GM19397 (cell line): Measurements from ENCODE around the gene CHMP3.
"Not testable (repeated sequence)": the region's sequence is repeated elsewhere in the genome, so short reads cannot be mapped to it uniquely, and the experiment has no call there.

ENCODE experiments used
- ATAC-seq: cut with Tn5 transposase; IDR thresholded peaks from one replicate; pipeline ENCODE4 v1.9.1; 2021; ENCODE audit warnings: mild to moderate bottlenecking, moderate library complexity; ENCODE audit not compliant: unreplicated experiment

CHMP3 gene

DNA sequence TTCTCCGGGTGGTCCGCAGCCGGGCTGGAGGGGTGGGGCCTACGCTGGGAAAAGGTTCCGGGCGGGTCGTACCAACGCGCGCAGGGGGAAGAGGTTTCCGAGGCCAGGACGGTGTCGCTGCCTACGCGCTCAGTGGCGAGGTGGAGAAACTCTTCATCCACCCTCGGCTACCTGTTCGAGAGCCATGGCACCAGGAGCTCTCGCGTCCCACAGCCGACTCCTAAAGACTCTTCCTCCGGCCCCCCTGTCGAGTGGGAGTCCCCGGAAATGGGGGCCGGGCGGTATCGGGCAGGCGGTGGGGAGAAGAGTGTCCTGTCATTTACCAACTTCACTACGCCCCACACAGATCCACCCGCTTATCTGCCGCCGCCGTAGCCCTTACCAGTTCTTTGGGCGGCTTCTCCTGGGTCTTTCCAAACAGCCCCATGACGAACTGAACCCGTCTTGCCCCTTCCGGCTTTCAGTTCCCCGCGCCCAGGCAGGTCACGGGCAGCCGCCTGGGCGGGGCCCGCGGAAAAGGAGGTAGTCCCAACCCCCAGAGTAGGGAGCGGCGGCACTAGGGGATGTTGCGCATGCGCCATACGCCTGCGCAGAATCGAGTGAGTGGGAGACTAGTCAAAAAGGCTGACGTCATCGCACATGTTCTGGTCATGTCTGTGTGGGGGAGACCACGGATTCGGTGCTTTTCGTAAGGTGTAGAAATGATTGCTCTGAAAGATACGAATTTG lies at the start of gene CHMP3:
CHMP3 (minus strand) TSS at position 522 of the 728 bp plus-strand sequence; CDS start at position 427, 95 bp downstream.
- ATAC-seq = peak; percentile 90

DNA sequence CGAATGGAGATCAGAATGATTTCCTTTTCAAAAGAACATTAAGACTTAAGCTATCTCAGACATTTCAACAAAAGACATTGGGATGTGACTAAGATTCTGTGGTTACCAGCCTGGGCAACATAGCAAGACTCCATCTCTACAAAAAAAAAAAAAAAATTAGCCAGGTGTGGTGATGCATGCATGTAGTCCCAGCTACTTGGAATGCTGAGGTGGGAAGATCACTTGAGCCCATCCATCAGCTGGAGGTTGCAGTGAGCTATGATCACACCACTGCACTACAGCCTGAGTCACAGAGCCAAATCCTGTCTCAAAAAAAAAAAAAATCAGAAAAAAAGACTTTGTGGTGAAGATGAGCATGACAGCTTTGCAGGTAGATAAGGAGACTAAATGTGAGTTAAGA lies 47.6 kb upstream of the CHMP3 start:
- no peak for ATAC-seq

DNA sequence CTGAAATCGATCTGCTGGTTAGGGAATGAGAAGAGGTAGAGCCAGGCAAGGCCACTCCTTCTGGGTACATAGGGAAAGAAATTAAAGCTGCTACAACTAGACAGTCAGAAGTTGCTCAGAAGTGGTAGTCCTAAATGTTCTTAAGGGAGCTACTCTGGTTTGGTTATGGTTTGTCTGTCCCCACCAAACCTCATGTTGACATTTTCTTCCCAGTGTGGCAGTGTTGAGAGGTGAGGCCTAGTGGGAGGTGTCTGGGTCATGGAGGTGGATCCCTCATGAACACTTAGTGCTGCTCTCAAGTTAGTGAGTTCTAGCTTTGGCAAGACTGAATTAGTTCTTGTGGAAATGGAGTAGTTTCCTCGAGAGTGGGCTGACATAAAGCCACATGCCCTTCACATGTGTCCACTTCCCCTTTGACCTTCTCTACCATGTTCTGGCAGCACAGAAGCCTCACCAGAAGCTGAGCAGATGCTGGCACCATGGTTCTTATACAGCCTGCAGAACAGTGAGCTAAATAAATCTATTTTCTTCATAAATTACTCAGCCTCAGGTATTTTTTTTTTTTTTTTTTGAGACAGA lies 45.7 kb upstream of the CHMP3 start:
- ATAC-seq = no peak

DNA sequence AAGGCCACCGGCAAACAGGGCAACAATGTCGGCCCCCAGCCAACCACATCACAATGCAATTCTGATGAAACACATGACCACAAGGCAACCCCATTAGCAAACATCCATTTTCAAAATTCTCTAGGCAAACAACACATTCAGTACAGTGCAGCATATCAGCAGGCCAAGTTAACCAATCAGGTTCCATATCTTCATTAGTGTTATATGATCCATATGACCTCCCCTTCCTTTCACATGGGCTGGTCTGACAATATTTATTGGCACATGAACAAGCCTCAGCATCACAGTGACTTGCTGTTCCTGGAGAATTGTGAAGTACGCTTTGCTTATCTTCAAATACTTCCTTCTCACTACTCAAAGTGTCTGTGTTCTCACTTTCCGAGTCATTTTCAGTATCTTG lies 40.7 kb upstream of the CHMP3 start:
- ATAC-seq = no peak

DNA sequence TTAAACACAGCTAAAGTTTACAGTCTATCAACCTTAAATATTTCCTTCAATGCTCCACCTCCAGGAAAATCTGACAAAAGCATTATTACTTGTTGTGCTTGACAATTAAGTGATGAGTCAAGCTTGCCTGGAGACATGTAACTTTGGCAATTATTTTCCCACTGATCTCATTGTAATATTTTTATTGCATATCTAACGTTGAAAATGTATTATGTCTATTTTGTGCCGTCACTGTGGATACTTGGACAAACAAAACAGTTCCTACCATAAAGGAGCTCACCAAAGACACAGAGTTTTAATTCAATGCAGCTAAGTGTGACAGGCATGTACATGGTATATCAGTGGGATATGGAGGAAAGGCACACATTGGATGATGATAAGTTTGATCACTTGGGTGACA lies 35.7 kb upstream of the CHMP3 start:
- no peak for ATAC-seq

DNA sequence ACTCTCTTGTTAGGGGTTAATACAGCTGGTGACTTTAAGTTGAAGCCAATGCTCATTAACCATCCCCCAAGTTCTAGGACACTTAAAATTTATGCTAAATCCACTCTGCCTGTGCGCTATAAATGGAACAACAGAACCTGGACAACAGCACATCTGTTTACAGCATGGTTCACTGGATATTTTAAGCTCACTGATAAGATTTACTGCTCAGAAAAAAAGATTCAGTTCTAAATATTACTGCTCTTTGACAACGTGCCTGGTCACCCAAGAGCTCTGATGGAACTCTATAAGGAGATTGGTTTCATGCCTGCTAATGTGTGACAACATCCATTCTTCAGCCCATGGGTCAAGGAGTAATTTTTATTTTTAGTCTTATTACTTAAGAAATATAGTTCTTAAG lies 32.9 kb upstream of the CHMP3 start:
- ATAC-seq = no peak

DNA sequence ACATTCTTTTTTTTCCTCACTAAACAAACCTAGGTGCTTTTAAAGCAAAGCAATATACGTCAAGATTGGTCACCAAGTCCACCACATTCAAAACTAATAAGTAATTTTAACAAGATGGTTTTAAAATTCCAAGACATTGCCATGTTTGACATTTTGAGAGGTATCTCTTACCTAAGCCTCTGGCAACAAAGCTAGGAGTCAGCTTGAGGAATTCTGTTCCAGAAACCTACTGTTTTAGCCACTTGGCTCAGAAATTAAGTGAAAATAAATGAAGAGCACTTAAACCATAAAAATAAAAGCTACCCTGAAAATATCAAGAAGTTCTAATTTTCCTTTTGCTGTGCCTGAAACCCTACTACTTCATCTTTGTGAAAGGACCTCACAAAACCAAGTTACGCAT lies 30.0 kb upstream of the CHMP3 start:
- ATAC-seq = no peak

DNA sequence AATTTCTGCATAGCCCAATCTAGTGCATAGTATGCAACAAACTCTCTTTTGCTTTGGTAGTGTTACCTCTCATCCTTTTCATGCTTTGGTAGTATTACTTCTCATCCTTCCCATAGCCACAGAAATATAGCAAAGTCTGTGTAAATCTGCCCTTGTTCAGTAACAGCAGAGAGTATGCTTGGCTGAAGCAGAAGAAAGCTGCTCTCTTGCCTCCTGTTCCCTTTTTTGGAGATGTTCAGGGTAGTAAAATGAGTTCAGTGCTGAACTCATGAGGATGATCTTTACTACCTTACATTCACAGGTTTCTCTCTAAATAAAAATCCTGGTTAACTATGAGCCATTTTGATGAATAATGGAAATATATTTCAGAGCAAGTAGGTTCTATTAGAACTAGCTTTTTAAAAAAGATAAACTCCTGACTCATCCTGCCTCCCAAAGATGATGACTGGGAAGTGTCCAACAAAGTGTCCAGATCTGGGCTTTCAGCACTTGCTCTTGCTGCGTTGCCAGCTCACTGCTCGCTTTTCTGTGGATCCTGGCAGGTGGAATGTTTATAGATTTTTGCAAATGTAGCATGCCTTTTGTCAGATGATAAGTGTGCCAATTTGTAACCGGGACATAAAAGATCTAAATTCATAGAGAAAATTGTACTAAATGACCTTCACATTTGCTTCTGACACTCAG lies 29.4 kb upstream of the CHMP3 start:
- no peak for ATAC-seq

DNA sequence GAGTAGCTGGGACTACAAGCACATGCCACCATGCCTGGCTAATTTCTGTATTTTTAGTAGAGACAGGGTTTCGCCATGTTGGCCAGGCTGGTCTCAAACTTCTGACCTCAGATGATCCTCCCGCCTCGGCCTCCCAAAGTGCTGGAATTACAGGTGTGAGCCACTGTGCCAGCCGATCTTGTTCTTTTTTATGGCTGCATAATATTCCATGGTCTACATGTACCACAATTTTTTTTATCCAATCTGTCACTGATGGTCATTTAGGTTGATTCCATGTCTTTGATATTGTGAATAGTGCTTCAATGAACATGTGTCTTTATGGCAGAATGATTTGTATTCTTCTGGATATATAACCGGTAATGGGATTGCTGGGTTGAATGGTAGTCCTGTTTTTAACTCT lies 26.5 kb upstream of the CHMP3 start:
- not testable (repeated sequence) for ATAC-seq

DNA sequence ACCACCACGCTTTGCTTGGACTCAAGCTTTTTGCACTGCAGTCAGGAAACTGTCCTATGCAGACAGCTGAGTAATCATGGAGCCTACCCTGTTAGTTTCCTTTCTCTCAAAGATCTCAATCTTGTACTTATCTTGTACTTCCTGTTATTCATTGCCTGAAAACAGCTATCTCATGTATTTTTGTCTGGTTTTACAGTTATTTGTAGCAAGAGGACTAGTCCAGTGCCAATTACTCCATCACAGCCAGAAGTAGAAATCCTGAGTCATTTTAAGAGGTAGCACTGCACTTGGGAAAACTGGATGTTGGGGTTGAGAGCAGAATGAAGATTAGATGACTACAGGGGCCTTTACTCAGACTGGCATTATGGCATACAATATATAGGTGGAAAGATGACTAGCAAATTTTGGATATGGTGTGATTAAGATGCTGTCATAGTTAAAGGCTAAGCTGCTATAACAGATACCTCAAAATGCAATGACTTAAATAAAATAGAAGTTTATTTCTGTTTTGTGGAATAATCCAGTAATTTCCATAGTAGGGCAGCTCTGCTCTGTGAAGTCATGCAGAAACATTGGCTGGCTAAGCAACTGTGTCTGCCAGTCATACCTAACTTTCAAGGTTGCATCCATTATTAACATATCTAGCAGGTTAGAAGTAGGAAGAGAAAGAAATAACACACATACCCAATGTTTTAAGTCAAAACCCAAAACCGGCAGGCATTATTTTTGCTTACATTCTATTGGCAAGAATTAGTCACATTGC lies 21.1 kb upstream of the CHMP3 start:
- no peak for ATAC-seq

DNA sequence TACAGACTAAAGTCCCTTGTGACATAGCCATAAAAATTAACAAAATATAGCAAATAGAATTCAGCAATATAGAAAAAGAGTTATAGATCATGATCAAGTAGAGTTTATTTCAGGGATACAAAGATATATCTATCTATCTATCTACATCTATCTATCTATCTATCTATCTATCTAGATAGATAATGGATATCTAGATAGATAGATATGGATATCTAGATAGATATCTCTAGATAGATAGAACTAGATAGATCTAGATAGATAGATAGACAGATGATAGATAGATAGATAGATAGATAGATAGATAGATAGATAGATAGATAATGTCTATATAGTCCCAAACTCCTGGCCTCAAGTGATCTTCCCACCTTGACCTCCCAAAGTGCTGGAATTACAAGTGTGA lies 17.3 kb upstream of the CHMP3 start:
- ATAC-seq = no peak

DNA sequence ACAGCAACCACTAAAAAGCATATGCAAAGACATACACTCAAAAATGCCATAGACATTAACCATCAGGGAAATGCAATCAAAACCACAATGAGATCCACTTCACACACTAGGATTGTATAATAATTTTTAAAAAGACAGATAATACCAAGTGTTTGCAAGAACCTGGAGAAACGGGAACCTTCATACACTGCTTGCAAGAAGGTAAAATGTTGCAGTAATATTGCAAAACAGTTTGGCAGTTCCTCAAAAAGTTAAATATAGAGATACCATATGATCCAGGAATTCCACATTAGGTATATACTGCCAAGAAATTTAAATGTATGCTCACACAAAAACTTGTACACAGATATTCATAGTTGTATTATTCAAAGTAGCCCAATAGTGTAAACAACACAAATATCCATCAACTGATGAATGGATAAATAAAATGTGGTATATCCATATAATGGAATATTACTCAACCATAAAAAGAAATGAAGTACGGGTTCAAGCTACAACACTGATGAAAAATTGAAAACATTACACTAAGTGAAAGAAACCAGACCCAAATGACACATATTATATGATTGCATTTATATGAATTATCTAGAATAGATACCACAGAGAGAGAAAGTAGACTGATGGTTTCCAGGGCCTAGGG lies 14.7 kb upstream of the CHMP3 start:
- no peak for ATAC-seq

DNA sequence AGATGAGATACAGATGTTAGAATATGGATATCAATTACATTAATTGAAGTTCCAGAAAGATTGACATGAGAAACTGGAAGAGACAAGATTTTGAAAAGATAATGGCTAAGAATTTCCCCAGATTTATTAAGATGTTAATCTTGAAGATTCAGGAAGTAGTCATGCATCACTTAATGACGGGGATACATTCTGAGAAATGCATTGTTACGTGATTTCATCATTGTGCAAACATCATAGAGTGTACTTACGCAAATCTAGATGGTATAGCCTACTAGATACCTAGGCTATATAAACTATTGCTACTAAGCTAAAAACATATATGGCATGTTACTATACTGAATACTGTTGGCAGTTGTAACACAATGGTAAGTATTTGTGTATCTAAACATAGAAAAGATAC lies 6.8 kb upstream of the CHMP3 start:
- no peak for ATAC-seq

DNA sequence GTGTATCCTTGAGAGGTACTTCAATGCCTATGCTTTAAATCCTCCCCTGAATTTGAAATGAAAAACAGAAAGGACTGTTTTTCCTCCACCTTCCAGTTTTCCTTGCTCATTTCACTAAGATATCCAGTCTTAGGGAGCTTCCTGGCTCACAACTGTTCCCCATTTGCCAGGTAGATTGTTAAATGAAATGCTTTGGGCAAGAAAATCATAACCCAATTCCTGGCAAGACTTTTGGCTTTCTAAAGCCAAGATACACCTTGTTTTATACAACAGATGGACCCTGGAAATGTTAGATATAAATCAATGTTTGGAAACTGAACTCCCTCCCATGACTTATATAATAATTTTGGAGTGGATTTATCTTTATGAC lies 3.6 kb upstream of the CHMP3 start:
- ATAC-seq = no peak

DNA sequence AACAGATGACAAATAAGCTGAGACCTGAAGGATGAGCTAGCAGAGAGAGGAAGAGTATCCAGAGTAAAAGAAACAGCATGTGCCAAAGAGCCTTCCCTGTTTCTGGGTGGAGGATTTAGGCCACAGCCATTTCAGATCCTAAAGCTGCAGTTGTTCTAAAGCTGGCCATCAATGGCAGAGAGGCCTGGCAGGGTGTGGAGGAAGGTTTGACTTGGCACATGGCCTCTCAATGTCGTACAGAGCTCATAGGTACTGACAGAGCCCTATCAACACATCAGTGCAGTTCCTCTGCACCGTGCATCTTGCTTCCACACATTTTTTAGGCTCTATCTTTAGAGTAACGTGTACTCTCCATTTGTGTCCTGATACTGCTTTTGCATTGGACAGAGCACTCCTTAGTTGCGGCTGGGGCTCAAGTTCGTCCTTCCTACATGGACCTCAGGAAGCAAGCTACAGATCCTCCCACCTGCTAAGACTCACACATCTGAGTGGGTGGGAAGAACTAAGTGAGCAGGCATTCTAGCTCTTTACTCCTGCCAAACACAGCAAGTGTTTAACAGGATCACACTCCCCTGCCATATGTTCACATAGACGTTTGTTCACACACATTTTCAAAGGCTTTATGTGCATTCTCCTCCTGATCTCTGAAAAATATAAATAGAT lies 3.0 kb upstream of the CHMP3 start:
- ATAC-seq = no peak

DNA sequence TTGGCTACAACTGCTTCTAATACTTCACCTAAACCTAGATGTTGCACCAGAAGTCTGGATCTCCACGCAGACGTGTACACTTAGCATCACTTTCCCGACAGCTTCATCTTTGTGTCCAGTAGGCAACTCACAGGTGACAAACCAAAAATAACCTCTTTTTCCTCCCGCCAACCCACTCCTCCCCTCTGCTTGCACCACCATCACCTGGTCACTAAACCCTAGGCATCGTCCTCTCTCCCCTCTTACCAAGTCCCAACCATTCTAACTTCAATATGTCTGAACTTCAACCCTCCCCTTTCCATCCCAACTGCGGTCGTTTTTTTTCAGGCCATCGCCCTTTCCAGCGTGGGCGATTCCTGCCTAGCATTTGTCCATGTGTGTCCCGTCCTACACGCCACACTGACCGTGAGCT lies 413 bp upstream of the CHMP3 start:
- no peak for ATAC-seq

DNA sequence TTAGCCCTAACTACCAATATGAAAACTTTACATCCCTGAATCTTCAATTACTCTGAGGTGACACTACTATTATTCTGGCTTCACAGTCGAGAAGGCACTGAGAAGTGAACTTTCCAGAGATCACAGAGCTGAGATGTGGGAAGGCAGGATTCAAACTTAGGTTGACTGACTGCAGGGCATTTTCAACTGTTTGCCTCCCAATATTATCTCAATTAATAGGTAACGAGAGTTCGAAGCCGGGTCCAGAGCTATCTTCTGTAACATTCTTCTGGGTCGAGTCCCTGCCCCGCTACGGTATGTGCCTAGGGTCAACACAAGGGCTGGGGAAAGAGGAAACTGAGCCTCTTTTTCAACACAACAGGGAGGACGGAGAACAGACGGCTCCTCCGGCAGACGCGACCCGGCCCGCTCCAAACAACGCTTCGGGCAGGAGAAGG lies 740 bp downstream of the CHMP3 start:
- ATAC-seq = no peak

DNA sequence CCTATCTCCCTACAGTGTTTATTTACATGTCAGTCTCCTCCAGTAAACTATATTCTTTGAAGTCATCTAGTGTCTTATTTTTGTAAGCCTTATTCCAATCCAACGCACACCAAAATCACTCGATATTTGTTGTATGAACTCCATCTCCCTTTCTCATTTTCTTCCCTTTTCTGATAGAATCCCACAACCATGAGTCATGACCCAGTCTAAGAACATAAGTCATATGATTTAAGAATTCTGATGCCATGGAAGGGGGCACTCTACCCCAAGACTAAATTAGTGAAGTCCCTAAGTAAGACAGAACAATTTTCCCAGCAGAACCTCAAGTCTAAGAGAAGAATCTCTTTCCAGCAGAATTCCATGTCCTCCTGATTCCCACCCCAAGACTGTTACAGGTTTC lies 5.4 kb downstream of the CHMP3 start:
- no peak for ATAC-seq

DNA sequence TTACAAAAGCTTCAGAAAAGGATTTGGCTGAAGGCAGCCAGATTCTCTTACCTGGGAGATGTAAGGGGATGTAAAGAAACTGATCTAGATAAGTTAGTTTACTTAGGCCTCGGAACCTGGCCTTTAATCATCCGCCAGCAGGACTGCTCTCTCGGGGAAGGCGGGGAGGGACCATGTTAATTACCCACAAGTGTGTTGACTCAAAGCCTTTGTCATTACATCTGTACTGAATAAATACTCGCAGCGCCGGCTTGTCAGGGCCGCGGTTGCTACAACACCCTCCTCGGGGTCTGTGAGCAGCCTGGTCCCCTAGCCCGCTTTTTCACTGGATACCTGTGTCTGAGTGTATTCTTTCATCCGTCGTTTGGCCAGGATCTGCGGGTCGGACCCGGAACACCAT lies 6.7 kb downstream of the CHMP3 start:
- ATAC-seq = no peak

DNA sequence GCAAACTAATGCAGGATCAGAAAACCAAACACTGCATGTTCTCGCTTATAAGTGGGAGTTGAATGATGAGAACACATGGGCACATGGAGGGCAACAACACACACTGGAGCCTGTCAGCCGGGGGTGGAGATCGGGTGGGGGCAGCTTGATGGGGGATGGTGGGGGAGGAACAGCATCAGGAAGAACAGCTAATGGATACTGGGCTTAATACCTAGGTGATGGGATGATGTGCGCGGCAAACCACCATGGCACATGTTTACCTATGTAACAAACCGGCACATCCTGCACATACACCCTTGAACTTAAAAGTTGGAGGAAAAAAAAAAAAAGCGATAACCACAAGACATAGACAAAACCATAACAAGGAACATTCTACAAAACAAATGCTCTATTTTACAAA lies 10.4 kb downstream of the CHMP3 start:
- ATAC-seq = no peak
